Glutamatergic neuron (in vitro differentiated cells): Measurements from ENCODE around the gene ZNF221. TPM values are rescaled to one million over a fixed set of nuclear protein-coding genes. Genes with fewer than 3 reads are reported as not detected.

Source experiments
- DNase-seq: peaks from one replicate; pipeline ENCODE4 v3.0.0; 2022
- H3K27ac Mint-ChIP-seq: one replicate; pipeline ENCODE4 v1.8.0; 2020; ENCODE audit warnings: mild to moderate bottlenecking, mixed read lengths, inconsistent platforms; ENCODE audit not compliant: unreplicated experiment
- H3K27me3 Mint-ChIP-seq: one replicate; pipeline ENCODE4 v1.8.0; 2020; ENCODE audit warnings: mild to moderate bottlenecking, moderate library complexity, mixed read lengths, inconsistent platforms; ENCODE audit not compliant: unreplicated experiment
- H3K36me3 Mint-ChIP-seq: one replicate; pipeline ENCODE4 v1.8.0; 2020; ENCODE audit warnings: mild to moderate bottlenecking, mixed read lengths, inconsistent platforms; ENCODE audit not compliant: unreplicated experiment
- H3K4me1 Mint-ChIP-seq: one replicate; pipeline ENCODE4 v1.8.0; 2020; ENCODE audit warnings: mild to moderate bottlenecking, low read depth, mixed read lengths, inconsistent platforms; ENCODE audit not compliant: unreplicated experiment
- H3K4me3 Mint-ChIP-seq: one replicate; pipeline ENCODE4 v1.8.0; 2020; ENCODE audit warnings: mild to moderate bottlenecking, mixed read lengths, inconsistent platforms; ENCODE audit not compliant: unreplicated experiment
- H3K9me3 Mint-ChIP-seq: one replicate; pipeline ENCODE4 v1.8.0; 2020; ENCODE audit warnings: mild to moderate bottlenecking, moderate library complexity, mixed read lengths, inconsistent platforms; ENCODE audit not compliant: unreplicated experiment
- total RNA-seq: library from RNA; stranded (reverse); fragmentation: NEBNext Ultra II Directional; extraction: Animal tissue kit (Norgen Biotek cat#: 25700); gene quantifications from one replicate; pipeline ENCODE4 v1.2.1, GENCODE V29; 2021; ENCODE audit not compliant: unreplicated experiment
- TF ChIP-seq, protein P1 (sequence below): fragments of 200-600 bp; sonication (generic); IDR thresholded peaks from one replicate; pipeline ENCODE4 v1.5.0; 2021; ENCODE audit not compliant: partially characterized antibody, unreplicated experiment

ZNF221 gene
- total RNA-seq, 1 donor from 2014 or later = 16.1 TPM

DNA sequence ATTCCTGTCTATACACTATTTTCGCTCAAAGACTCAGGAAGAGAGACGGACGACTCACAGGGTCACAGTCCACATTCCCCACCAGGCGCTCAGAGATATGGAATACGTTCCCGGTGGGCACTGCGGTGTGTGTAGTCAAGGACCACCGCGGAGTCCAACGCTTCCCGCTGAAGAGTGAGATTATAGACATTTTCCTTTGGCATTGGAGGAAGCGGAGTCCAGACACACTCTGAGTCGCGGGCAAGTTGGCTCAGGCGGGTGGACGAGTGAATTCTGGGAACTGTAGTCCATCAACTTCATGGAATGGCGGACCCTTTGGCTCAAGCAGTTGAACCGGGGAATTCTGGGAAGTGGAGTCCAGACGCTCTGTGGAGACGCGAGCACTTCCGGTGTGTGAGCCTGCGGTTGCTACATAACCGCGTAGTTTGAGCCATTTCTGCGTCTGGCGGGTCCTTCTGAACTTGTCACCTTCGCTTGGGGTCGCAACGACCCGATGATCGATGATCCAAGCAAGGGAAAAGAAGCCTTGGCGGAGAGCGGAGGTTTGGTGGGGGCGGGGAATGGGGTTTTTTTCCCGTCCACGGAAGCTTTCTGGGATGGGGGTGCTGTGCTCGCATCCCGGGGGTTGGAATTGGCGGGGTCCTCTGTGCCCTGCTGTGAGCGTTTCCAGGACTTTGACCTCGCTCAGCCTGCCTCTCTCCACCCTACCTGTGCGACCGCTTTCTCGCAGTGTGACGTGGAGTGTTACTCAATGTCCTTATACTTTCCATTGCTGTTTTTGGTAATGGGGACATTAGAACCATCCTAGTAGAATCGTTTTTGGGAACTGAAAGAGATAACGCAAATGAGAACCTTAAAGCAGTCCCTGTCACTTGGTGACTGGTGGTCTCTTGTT, 51.8 kb downstream of the ZNF221 start, which contains the start of gene ZNF230:
ZNF230 (plus strand) TSS at position 392 of the 895 bp plus-strand sequence. CDS start 4,122 bp downstream, outside the sequence.
- H3K36me3 Mint-ChIP-seq = peaks cover 9% of the 10 kb centered on the region
- peak within 1 kb of the TSS; percentile 99 for H3K4me3 Mint-ChIP-seq
- H3K27ac Mint-ChIP-seq = peak within 1 kb of the TSS; percentile 66
- TF ChIP-seq, protein P1, sequence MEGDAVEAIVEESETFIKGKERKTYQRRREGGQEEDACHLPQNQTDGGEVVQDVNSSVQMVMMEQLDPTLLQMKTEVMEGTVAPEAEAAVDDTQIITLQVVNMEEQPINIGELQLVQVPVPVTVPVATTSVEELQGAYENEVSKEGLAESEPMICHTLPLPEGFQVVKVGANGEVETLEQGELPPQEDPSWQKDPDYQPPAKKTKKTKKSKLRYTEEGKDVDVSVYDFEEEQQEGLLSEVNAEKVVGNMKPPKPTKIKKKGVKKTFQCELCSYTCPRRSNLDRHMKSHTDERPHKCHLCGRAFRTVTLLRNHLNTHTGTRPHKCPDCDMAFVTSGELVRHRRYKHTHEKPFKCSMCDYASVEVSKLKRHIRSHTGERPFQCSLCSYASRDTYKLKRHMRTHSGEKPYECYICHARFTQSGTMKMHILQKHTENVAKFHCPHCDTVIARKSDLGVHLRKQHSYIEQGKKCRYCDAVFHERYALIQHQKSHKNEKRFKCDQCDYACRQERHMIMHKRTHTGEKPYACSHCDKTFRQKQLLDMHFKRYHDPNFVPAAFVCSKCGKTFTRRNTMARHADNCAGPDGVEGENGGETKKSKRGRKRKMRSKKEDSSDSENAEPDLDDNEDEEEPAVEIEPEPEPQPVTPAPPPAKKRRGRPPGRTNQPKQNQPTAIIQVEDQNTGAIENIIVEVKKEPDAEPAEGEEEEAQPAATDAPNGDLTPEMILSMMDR = no peak
- H3K27me3 Mint-ChIP-seq = peaks cover 3% of the 10 kb centered on the region
- DNase-seq = peak; percentile 84
- peaks cover 3% of the 10 kb centered on the region for H3K4me1 Mint-ChIP-seq
- peaks cover 5% of the 10 kb centered on the region for H3K9me3 Mint-ChIP-seq

DNA sequence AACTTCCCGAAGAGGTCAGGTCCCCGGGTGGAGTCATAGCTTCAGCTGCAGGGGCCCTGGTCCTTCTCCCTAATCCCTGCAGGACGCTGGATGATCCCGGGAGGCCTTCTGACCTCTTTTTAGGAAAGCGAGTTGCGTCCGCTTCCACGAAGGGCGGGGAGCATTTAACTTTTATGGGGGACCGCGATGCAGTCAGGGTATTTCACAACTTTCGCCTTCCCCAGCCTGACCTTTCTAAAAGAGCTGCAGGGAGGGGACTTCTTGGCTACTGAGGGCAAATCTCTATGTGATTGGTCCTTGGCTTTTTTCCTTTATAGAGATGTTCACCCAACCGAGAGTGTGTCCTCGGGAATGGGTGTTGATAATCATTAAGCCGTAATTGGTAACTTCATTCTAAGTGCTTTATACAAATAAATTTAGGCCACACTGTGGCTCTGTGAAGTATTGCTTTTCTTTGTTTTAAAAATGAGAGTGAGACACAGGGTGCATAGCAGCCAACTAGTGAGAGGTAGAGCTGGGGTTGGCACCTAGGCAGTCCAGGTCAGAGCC, 52.5 kb downstream of the ZNF221 start:
- Mint-ChIP-seq H3K4me1 (peaks cover 3% of the 10 kb centered on the region), H3K4me3 (peak overlapping the region; percentile 99), H3K9me3 (peaks cover 4% of the 10 kb centered on the region), H3K36me3 (peaks cover 14% of the 10 kb centered on the region), H3K27ac (no peak overlapping the region), H3K27me3 (peaks cover 3% of the 10 kb centered on the region)
- DNase-seq = no peak
- TF ChIP-seq, protein P1 = no peak

DNA sequence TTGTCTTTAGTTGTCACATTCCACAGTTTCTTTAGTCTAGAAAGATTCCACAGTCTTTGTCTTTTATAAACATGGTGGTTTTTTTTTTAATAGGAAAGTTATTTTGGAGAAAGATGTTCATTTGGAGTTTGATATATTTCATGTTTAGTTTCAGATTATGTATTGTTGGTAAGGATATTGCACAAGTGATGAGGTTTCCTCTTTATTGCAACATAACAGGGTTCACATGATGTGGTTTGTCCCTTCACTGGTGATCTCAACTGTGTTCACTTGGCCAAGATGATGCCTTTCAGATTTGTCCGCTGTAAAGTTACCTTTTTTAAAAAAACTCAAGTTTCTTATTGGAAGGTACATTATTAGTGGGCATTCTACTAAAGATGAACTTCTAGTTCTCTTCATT, 54.9 kb downstream of the ZNF221 start:
- Mint-ChIP-seq H3K27me3 (peaks cover 5% of the 10 kb centered on the region), H3K4me1 (peaks cover 3% of the 10 kb centered on the region), H3K9me3 (peaks cover 5% of the 10 kb centered on the region), H3K27ac (no peak overlapping the region), H3K4me3 (no peak overlapping the region), H3K36me3 (peaks cover 37% of the 10 kb centered on the region)
- TF ChIP-seq, protein P1 = no peak
- DNase-seq = no peak

DNA sequence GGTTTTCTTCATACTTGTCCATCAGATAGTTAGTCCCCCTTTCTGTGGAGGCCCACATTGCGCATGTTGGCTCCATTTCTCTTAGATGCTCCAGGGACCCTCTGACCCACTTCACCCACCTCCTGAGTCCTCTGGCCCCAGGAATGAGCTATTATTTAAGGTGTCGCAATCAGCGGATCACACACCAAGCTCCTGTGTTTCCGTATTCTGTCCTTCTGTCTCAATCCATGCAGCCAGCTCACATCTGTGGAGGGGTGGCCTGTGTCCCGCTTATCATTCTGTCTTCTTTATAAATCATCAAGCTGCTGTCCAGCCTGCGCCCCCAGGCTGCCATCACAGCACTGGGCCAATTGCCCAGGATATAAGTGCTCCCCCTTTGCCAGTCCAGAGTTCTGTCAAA, 56.4 kb downstream of the ZNF221 start:
- Mint-ChIP-seq H3K9me3 (peaks cover 4% of the 10 kb centered on the region), H3K27ac (no peak overlapping the region), H3K27me3 (peaks cover 5% of the 10 kb centered on the region), H3K4me1 (peaks cover 3% of the 10 kb centered on the region), H3K4me3 (no peak overlapping the region), H3K36me3 (peaks cover 46% of the 10 kb centered on the region)
- no peak for DNase-seq
- TF ChIP-seq, protein P1 = no peak

DNA sequence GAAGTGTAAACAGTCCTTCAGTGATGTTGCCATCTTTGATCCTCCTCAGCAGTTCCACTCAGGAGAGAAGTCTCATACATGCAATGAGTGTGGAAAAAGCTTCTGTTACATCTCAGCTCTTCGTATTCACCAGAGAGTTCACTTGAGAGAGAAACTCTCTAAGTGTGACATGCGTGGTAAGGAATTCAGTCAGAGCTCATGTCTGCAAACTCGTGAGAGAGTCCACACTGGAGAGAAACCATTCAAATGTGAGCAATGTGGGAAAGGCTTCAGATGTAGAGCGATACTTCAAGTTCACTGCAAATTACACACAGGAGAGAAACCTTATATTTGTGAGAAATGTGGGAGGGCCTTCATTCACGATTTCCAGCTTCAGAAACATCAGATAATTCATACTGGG, 59.4 kb downstream of the ZNF221 start:
- Mint-ChIP-seq H3K4me3 (peak overlapping the region; percentile 10), H3K9me3 (peaks cover 8% of the 10 kb centered on the region), H3K27ac (no peak overlapping the region), H3K27me3 (peaks cover 5% of the 10 kb centered on the region), H3K4me1 (no peaks in the 10 kb centered on the region), H3K36me3 (peaks cover 57% of the 10 kb centered on the region)
- TF ChIP-seq, protein P1 = no peak
- no peak for DNase-seq
